Measurements from ENCODE around the gene GPR141. TPM values are rescaled to one million over a fixed set of nuclear protein-coding genes. Genes with fewer than 3 reads are reported as not detected.

Gene GPR141
- polyA plus RNA-seq, 1 of the 3 experiments (the other 2 are of a cell fraction): not detected

DNA sequence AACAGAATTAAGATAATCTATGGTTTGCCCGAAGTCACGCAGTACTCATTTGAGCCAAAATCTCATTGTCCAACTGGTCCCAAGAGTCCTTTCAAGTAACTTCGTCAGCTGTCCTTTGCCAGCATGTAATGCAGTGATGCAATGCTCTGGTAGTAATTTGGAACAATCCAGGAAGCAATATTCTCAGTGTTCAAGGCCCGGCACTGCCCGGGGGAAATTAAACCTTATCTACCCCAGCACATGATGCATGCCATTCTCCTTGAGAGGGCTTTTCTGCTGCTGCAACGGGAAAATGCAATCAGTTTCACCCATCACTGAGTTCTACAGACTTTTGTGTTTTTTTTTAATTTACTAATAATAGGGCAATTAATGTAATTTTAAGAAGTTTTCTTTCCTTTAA lies 87.3 kb downstream of the GPR141 start:
- POLR2A ChIA-PET: no interaction called here

DNA sequence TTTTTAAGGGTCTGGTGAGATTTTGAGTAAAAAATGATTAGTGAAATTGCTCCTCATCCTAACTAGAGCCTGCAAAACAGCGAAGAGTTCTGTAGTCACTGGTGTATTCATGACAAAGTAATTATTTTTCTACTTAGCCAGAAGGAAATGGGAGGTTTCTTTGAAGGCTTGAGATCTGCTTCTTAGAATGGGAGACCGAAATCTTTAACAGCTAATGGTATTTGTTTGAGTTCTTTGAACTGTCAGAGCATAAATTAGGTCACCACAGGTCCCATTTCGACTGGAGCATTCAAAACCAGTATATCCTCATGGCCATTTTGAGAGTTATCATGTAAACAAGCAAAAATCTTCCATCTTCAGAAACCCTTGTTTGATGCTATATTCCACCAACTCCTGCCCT lies 87.8 kb downstream of the GPR141 start:
- Histone ChIP-seq H2AFZ (ENCODE audit: low read depth) (no peak overlapping the region), H3K36me3 (replicated peaks in 1 of 2; ENCODE audit: control insufficient read depth in 1 of 2, insufficient read depth in 2 of 2, low read length in 1 of 2) (no peaks in the 10 kb centered on the region), H3K4me3 (ENCODE audit: low read depth in 2 of 2, low read length in 1 of 2) (no peak overlapping the region), H3F3A (replicated peaks; ENCODE audit: insufficient read depth) (no peaks in the 10 kb centered on the region), H3K79me2 (ENCODE audit: insufficient read depth) (no peaks in the 10 kb centered on the region), H3K4me2 (no peak overlapping the region), H3K27me3 (ENCODE audit: insufficient read depth) (no peaks in the 10 kb centered on the region), H3K9me3 (0 out of 2 replicates have a peak, but pooled peaks cover 4% of the 10 kb centered on the region), H4K20me1 (ENCODE audit: insufficient read depth) (no peaks in the 10 kb centered on the region), H3K9ac (no peak overlapping the region), H3K9me2 (no peaks in the 10 kb centered on the region), H3K4me1 (ENCODE audit: control insufficient read depth in 1 of 2, insufficient read depth in 2 of 2, low read depth in 1 of 2, low read length in 1 of 2) (no peaks in the 10 kb centered on the region), H3K27ac (ENCODE audit: low read depth in 2 of 2, low read length in 1 of 2) (no peak overlapping the region)
- ChIA-PET POLR2A (no interaction called here), CTCF (no interaction called here)
- no peak for DNase-seq
- TF ChIP-seq EZH2phosphoT487 (IDR thresholded peaks at IDR 0.05; ENCODE audit: borderline replicate concordance, low read depth): no peak
- TF ChIP-seq FOSL2 (IDR thresholded peaks at IDR 0.05; ENCODE audit: borderline replicate concordance, low read depth): no peak
- TF ChIP-seq JUND (IDR thresholded peaks at IDR 0.05): no peak
- no peak for TF ChIP-seq MXI1 (IDR thresholded peaks at IDR 0.05; ENCODE audit: low read depth, low read length)
- TF ChIP-seq TEAD4 (IDR thresholded peaks at IDR 0.05; ENCODE audit: borderline replicate concordance, insufficient read depth): no peak
- no peak for TF ChIP-seq FOXJ3 (CRISPR knock-in tag; IDR thresholded peaks at IDR 0.05)
- TF ChIP-seq FOXM1 (IDR thresholded peaks at IDR 0.05; ENCODE audit: low read depth): no peak
- TF ChIP-seq NFIC (IDR thresholded peaks at IDR 0.05; ENCODE audit: borderline replicate concordance): no peak
- no peak for TF ChIP-seq SIN3A (IDR thresholded peaks at IDR 0.05; ENCODE audit: borderline replicate concordance, low read depth, low read length)
- no peak for TF ChIP-seq ELF1 (IDR thresholded peaks at IDR 0.05)
- TF ChIP-seq YY1 (IDR thresholded peaks at IDR 0.05; ENCODE audit: low read depth): no peak
- TF ChIP-seq EP300 (IDR thresholded peaks at IDR 0.05; ENCODE audit: borderline replicate concordance in 1 of 2, low read depth in 1 of 2, low read length in 1 of 2): no peak
- 7% methylated on average over 3 of the region's 3 CpGs for WGBS (ENCODE audit: low lambda C conversion rate)

More for the DNA sequence above, 87.3 kb downstream of the GPR141 start:
- Histone ChIP-seq H3K9me2 (no peaks in the 10 kb centered on the region), H3K27me3 (ENCODE audit: insufficient read depth) (no peaks in the 10 kb centered on the region), H3K9ac (no peak overlapping the region), H3F3A (replicated peaks; ENCODE audit: insufficient read depth) (no peaks in the 10 kb centered on the region), H3K4me1 (ENCODE audit: control insufficient read depth in 1 of 2, insufficient read depth in 2 of 2, low read depth in 1 of 2, low read length in 1 of 2) (no peaks in the 10 kb centered on the region), H3K9me3 (0 out of 2 replicates have a peak, but pooled peaks cover 4% of the 10 kb centered on the region), H3K36me3 (replicated peaks in 1 of 2; ENCODE audit: control insufficient read depth in 1 of 2, insufficient read depth in 2 of 2, low read length in 1 of 2) (no peaks in the 10 kb centered on the region), H4K20me1 (ENCODE audit: insufficient read depth) (no peaks in the 10 kb centered on the region), H2AFZ (ENCODE audit: low read depth) (no peak overlapping the region), H3K79me2 (ENCODE audit: insufficient read depth) (no peaks in the 10 kb centered on the region), H3K4me3 (ENCODE audit: low read depth in 2 of 2, low read length in 1 of 2) (no peak overlapping the region), H3K4me2 (no peak overlapping the region), H3K27ac (ENCODE audit: low read depth in 2 of 2, low read length in 1 of 2) (no peak overlapping the region)
- WGBS (ENCODE audit: low lambda C conversion rate): 20% methylated on average over 6 of the region's 6 CpGs
- TF ChIP-seq POLR2AphosphoS5 (IDR thresholded peaks at IDR 0.05; ENCODE audit: low read depth, low read length) (no peak), FOSL2 (IDR thresholded peaks at IDR 0.05; ENCODE audit: borderline replicate concordance, low read depth) (no peak), RCOR1 (IDR thresholded peaks at IDR 0.05; ENCODE audit: low read length) (no peak), CHD2 (IDR thresholded peaks at IDR 0.05; ENCODE audit: low read length, partially characterized antibody) (no peak), NRF1 (IDR thresholded peaks at IDR 0.05; ENCODE audit: low read depth, low read length) (no peak), TEAD4 (IDR thresholded peaks at IDR 0.05; ENCODE audit: borderline replicate concordance, insufficient read depth) (no peak), RFX5 (IDR thresholded peaks at IDR 0.05; ENCODE audit: low read length) (no peak), SIN3A (IDR thresholded peaks at IDR 0.05; ENCODE audit: borderline replicate concordance, low read depth, low read length) (no peak), JUND (IDR thresholded peaks at IDR 0.05) (no peak)
- TF ChIP-seq, protein P1, sequence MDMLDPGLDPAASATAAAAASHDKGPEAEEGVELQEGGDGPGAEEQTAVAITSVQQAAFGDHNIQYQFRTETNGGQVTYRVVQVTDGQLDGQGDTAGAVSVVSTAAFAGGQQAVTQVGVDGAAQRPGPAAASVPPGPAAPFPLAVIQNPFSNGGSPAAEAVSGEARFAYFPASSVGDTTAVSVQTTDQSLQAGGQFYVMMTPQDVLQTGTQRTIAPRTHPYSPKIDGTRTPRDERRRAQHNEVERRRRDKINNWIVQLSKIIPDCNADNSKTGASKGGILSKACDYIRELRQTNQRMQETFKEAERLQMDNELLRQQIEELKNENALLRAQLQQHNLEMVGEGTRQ (IDR thresholded peaks at IDR 0.05; ENCODE audit: borderline replicate concordance, low read depth, low read length): no peak
- CTCF ChIA-PET: interaction anchor here (1.1 kb wide), 1 partner anchor 536 kb away, joined by 4 read pairs; no protein-coding TSS in a partner anchor
- peak; percentile 19 for DNase-seq
